Psoas muscle (tissue), 8 donors: ENCODE data around the gene TGFBRAP1. TPM values are rescaled to one million over a fixed set of nuclear protein-coding genes. Genes with fewer than 3 reads are reported as not detected.
A peak's percentile ranks its signal among the peaks of the same experiment; 100 is the strongest.

Experiments used
- ATAC-seq, 4 donors: fragments of 200-7000 bp; cut with Tn5 transposase; one replicate each; pipeline ENCODE4 v1.9.1; 2020; ENCODE audit warnings: moderate library complexity in 3 of 4, mild to moderate bottlenecking in 2 of 4
- DNase-seq, 2 donors: peaks; one replicate each; pipeline ENCODE4 v3.0.0-alpha.2; 2020
- H3K27ac ChIP-seq: fragments of 200-600 bp; one replicate; pipeline ENCODE4 v1.8.0; 2022
- H3K27me3 ChIP-seq, 3 donors: fragments of 200-600 bp in 1 of 3; one replicate each; pipeline versions ENCODE4 v1.6.1 to v1.8.0; 2013 to 2022; ENCODE audit warnings: low read length in 2 of 3, mild to moderate bottlenecking in 2 of 3, moderate library complexity in 1 of 3; ENCODE audit not compliant: insufficient read depth in 3 of 3
- H3K36me3 ChIP-seq, 2 donors: fragments of 200-600 bp in 1 of 2; one replicate each; pipeline versions ENCODE4 v1.6.1 to v1.8.0; 2013 to 2022; ENCODE audit warnings: low read depth in 1 of 2, mild to moderate bottlenecking in 1 of 2, moderate library complexity in 1 of 2; ENCODE audit not compliant: insufficient read depth in 1 of 2
- H3K4me1 ChIP-seq: fragments of 200-600 bp; one replicate; pipeline ENCODE4 v1.8.0; 2022
- H3K4me3 ChIP-seq: fragments of 200-600 bp; one replicate; pipeline ENCODE4 v1.8.0; 2022; ENCODE audit warnings: mild to moderate bottlenecking
- H3K9me3 ChIP-seq: fragments of 200-600 bp; one replicate; pipeline ENCODE4 v1.8.0; 2022
- WGBS, 3 donors: extraction: QIAGEN DNeasy Blood & Tissue Kit; methylation state at CpG; one replicate each; pipeline versions ENCODE4 v1.1.6 to v1.1.7; 2013; 5-methylcytosine and 5-hydroxymethylcytosine counted together
- intact Hi-C, 2 donors: fragments of 100-400 bp; cut with DNase I; formaldehyde crosslinking; loops; one replicate each; pipeline versions ENCODE4 v1.11.0 to v1.14.2; 2022
- polyA plus RNA-seq, 3 donors: library from polyadenylated mRNA; stranded (reverse); fragments of 200-250 nt; gene quantifications; one replicate each; pipeline ENCODE4 v1.2.3, GENCODE V29; 2013
- total RNA-seq, 4 donors: library from RNA; stranded (reverse); fragmentation: NEBNext Ultra II Directional in 2 of 4; extraction: Animal tissue kit (Norgen Biotek cat#: 25700) in 2 of 4; gene quantifications; one replicate each; pipeline versions ENCODE4 v1.2.1 to v1.2.4, GENCODE V29; 2021 to 2023
- TF ChIP-seq, protein P1 (sequence below): fragments of 200-600 bp; IDR thresholded peaks from one replicate; pipeline ENCODE4 v1.8.0; 2022; ENCODE audit warnings: antibody characterized with exemption
- donor health status: healthy with polysubstance abuse.
- donor health status: DM: no; HTN: no; CAD: no; lungs with moderate emphysema.
- donor health status: Bipolar disorder and iron deficiency.
- donor health status: healthy.
- donor health status: DM: yes; HTN: yes; CAD: no.
- donor health status: DM: no; HTN: no; CAD: no.
- donor health status: DM: no; HTN: no; CAD: no.
- donor health status: DM: yes; HTN: yes; CAD: no.

Gene TGFBRAP1
- total and polyA plus RNA-seq, 7 donors: 5.4 to 21.4 (median 16.3) TPM

GRCh38 chr2:105344704-105345345 lies 15.3 kb upstream of the TGFBRAP1 start:
- H3K4me1 ChIP-seq: no peaks in the 10 kb centered on the region
- ATAC-seq (peak in 2 of 4 donors; percentile 63 to 75), DNase-seq (no peak)
- no peaks in the 10 kb centered on the region for H3K27me3 ChIP-seq
- H3K9me3 ChIP-seq: no peaks in the 10 kb centered on the region
- TF ChIP-seq, protein P1, sequence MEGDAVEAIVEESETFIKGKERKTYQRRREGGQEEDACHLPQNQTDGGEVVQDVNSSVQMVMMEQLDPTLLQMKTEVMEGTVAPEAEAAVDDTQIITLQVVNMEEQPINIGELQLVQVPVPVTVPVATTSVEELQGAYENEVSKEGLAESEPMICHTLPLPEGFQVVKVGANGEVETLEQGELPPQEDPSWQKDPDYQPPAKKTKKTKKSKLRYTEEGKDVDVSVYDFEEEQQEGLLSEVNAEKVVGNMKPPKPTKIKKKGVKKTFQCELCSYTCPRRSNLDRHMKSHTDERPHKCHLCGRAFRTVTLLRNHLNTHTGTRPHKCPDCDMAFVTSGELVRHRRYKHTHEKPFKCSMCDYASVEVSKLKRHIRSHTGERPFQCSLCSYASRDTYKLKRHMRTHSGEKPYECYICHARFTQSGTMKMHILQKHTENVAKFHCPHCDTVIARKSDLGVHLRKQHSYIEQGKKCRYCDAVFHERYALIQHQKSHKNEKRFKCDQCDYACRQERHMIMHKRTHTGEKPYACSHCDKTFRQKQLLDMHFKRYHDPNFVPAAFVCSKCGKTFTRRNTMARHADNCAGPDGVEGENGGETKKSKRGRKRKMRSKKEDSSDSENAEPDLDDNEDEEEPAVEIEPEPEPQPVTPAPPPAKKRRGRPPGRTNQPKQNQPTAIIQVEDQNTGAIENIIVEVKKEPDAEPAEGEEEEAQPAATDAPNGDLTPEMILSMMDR: peak; percentile 46
- intact Hi-C loops: loop anchor here in 1 of 2 donors (2.0 kb wide), 1 partner anchor 176 kb away; no protein-coding TSS in a partner anchor
- no peak overlapping the region for H3K4me3 ChIP-seq
- H3K27ac ChIP-seq: no peak overlapping the region
- WGBS, 3 donors: 71 to 80% (median 74%) methylated on average over 4 of the region's 4 CpGs
- peaks cover 15 to 100% of the 10 kb centered on the region in 2 donors for H3K36me3 ChIP-seq

DNA sequence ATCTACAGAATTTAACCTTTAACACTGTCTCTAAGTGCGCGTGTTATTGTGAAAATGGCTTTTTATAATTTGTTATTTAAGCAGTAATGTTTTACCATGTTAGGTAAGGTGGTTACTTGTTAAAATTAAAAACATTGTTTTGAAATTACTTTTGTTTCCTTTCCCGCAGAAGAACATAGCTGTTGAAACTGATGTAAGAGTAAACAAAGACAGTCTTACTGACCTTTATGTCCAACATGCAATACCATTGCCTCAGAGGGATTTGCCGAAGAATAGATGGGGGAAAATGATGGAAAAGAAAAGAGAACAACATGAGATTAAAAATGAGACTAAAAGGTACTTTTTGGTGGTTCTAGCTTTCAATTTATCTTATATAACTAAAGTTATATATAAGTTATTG lies 9.9 kb upstream of the TGFBRAP1 start:
- WGBS, 3 donors: 82 to 88% (median 85%) methylated on average over 4 of the region's 4 CpGs
- H3K4me1 ChIP-seq: peaks cover 14% of the 10 kb centered on the region
- TF ChIP-seq, protein P1: no peak
- peaks cover 12 to 55% of the 10 kb centered on the region in 2 donors for H3K36me3 ChIP-seq
- no peak overlapping the region for H3K4me3 ChIP-seq
- ATAC-seq (no peak), DNase-seq (no peak)
- intact Hi-C loops: no loop called here
- H3K9me3 ChIP-seq: no peaks in the 10 kb centered on the region
- no peak overlapping the region for H3K27ac ChIP-seq
- no peaks in the 10 kb centered on the region for H3K27me3 ChIP-seq

DNA sequence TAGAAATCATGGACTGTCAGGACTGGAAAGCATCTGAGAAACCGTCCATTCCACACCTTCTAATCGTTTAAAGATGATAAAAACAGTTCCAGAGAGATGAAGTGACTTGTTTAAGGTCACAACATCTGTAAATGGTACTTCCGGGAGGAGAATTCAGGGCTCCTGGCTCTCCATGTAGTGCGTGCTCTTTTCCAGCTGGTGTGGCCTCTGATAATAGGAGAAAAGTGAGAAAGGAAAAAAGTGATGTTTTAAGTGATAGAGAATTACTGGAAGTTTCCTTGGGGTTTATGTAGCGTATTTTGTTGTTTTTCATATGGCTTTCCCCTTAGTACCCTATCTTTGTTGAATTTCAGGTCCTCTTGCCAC lies 8.5 kb upstream of the TGFBRAP1 start:
- ATAC-seq (peak in 1 of 4 donors; percentile 28), DNase-seq (no peak)
- Histone ChIP-seq H3K27me3 (no peaks in the 10 kb centered on the region), H3K27ac (peak overlapping the region; percentile 94), H3K4me3 (peak overlapping the region; percentile 91), H3K36me3 (peaks cover 10 to 46% of the 10 kb centered on the region in 2 donors), H3K4me1 (peaks cover 14% of the 10 kb centered on the region), H3K9me3 (no peaks in the 10 kb centered on the region)
- WGBS, 3 donors: 6 to 8% (median 7%) methylated on average over 5 of the region's 5 CpGs
- intact Hi-C loops: no loop called here
- TF ChIP-seq, protein P1: no peak

DNA sequence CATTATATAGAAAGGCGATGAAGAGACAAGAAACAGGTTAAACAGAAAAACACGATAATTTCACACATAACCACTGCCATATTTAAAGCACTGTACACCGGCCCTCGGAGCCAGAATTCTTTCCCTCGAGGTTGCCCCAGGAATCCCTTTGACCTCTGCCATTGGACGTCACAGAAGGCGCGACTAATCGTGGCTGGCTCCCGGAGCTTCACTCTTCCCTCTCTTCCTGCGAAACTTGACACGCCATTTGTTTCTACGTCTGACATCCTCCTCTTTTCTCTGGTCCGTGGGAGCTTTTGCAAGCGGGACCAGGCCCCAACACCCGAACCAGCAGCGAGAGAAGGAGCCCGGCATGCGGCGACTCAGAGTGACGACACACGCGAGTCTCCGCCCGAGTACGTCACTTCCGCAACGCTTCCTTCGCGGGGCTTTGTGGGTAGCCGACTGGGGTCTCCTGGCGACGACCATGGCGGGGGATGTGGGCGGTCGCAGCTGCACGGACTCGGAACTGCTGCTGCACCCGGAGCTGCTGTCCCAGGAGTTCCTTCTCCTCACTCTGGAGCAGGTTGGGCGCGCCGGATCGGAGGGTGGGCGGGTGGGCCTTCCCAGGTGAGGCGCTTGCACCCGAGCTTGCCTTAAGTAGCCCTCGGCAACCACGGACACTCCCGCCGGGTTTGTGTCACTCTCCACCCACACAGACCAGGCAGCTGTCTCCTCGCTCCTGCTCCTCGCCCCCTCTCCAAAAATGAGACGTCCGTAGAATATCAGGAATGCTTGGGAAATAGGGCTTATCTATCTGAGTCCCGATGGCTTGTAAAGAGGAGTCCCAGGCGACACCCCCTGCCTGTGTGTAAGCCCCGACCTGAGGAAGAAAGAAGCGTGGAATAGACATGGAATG lies 7.8 kb upstream of the TGFBRAP1 start, which contains the start of gene C2orf49:
TSS of gene C2orf49 (plus strand) at position 419 of the 898 bp plus-strand sequence. CDS start at position 467, 48 bp downstream.
- WGBS, 3 donors: 0 to 1% (median 0%) methylated on average over 49 to 58 of the region's 58 CpGs
- Histone ChIP-seq H3K4me3 (peak within 1 kb of the TSS; percentile 91), H3K9me3 (no peaks in the 10 kb centered on the region), H3K36me3 (peaks cover 7 to 40% of the 10 kb centered on the region in 2 donors), H3K4me1 (peaks cover 14% of the 10 kb centered on the region), H3K27me3 (no peaks in the 10 kb centered on the region), H3K27ac (peak within 1 kb of the TSS; percentile 94)
- DNase-seq: peak; percentile 90 to 93
- TF ChIP-seq, protein P1: no peak
- intact Hi-C loops: no loop called here
- ATAC-seq: peak; percentile 95 to 99 (median 96)
